ENCODE results near the gene ACTMAP.

- TF ChIP-seq NFRKB (IDR thresholded peaks at IDR 0.05) (no peak), PKNOX1 (IDR thresholded peaks at IDR 0.05) (no peak), FOXA1 (IDR thresholded peaks at IDR 0.05) (no peak), LEF1 (IDR thresholded peaks at IDR 0.05; ENCODE audit: borderline replicate concordance) (no peak), ELF4 (IDR thresholded peaks at IDR 0.05) (no peak), SP1 (IDR thresholded peaks at IDR 0.05) (no peak), TARDBP (IDR thresholded peaks at IDR 0.05) (no peak), ARNT (IDR thresholded peaks at IDR 0.05) (no peak)
These were observed 36.1 kb upstream of the ACTMAP start for GRCh38 chr19:40786060-40787037.

All from HEK293T (cell line).